Activated naive CD4-positive, alpha-beta T cell treated with anti-CD3 and anti-CD28 coated beads, Interleukin-2, amount 50 U/mL, for 24 hours (primary cell): ENCODE measurements around the gene ATP9B.
A peak's percentile ranks its signal among the peaks of the same experiment; 100 is the strongest.
"Not testable (repeated sequence)": the region's sequence is repeated elsewhere in the genome, so short reads cannot be mapped to it uniquely, and the experiment has no call there.

Source experiments
- H3K27ac Mint-ChIP-seq: one replicate; pipeline ENCODE4 v1.8.0; 2021; ENCODE audit warnings: mild to moderate bottlenecking, mixed read lengths
- H3K27me3 Mint-ChIP-seq: one replicate; pipeline ENCODE4 v1.8.0; 2021; ENCODE audit warnings: mixed read lengths
- H3K36me3 Mint-ChIP-seq: one replicate; pipeline ENCODE4 v1.8.0; 2021; ENCODE audit warnings: mixed read lengths
- H3K4me1 Mint-ChIP-seq: one replicate; pipeline ENCODE4 v1.8.0; 2021; ENCODE audit warnings: mixed read lengths
- H3K4me3 Mint-ChIP-seq: one replicate; pipeline ENCODE4 v1.8.0; 2021; ENCODE audit warnings: mild to moderate bottlenecking, mixed read lengths
- H3K9me3 Mint-ChIP-seq: one replicate; pipeline ENCODE4 v1.8.0; 2021; ENCODE audit warnings: mixed read lengths

ATP9B gene

GRCh38 chr18:79321625-79322405 lies 252.6 kb downstream of the ATP9B start:
- Mint-ChIP-seq H3K4me1 (peaks cover 18% of the 10 kb centered on the region), H3K36me3 (peaks cover 19% of the 10 kb centered on the region), H3K27ac (no peak overlapping the region), H3K9me3 (no peaks in the 10 kb centered on the region), H3K27me3 (no peaks in the 10 kb centered on the region), H3K4me3 (no peak overlapping the region)

GRCh38 chr18:79322441-79322840 lies 253.2 kb downstream of the ATP9B start:
- Mint-ChIP-seq H3K36me3 (peaks cover 21% of the 10 kb centered on the region), H3K27me3 (no peaks in the 10 kb centered on the region), H3K4me1 (peaks cover 14% of the 10 kb centered on the region), H3K9me3 (no peaks in the 10 kb centered on the region), H3K4me3 (no peak overlapping the region), H3K27ac (no peak overlapping the region)

GRCh38 chr18:79323471-79323870 lies 254.3 kb downstream of the ATP9B start:
- Mint-ChIP-seq H3K27ac (no peak overlapping the region), H3K4me1 (peaks cover 5% of the 10 kb centered on the region), H3K36me3 (peaks cover 21% of the 10 kb centered on the region), H3K9me3 (no peaks in the 10 kb centered on the region), H3K4me3 (no peak overlapping the region), H3K27me3 (no peaks in the 10 kb centered on the region)

GRCh38 chr18:79326413-79327198 lies 257.4 kb downstream of the ATP9B start:
- H3K27me3 Mint-ChIP-seq: no peaks in the 10 kb centered on the region
- peaks cover 21% of the 10 kb centered on the region for H3K36me3 Mint-ChIP-seq
- H3K27ac Mint-ChIP-seq: peak overlapping the region; percentile 67
- H3K4me3 Mint-ChIP-seq: peak overlapping the region; percentile 16
- H3K4me1 Mint-ChIP-seq: no peaks in the 10 kb centered on the region
- no peaks in the 10 kb centered on the region for H3K9me3 Mint-ChIP-seq

- Mint-ChIP-seq H3K36me3 (peaks cover 18% of the 10 kb centered on the region), H3K4me3 (peak overlapping the region; percentile 16), H3K9me3 (no peaks in the 10 kb centered on the region)
Observed at GRCh38 chr18:79327199-79327721, 258.1 kb downstream of the ATP9B start.

GRCh38 chr18:79327915-79328314 lies 258.7 kb downstream of the ATP9B start:
- H3K4me3 Mint-ChIP-seq, H3K27ac Mint-ChIP-seq, H3K4me1 Mint-ChIP-seq, H3K27me3 Mint-ChIP-seq, H3K9me3 Mint-ChIP-seq: not testable (repeated sequence)
- H3K36me3 Mint-ChIP-seq: peaks cover 18% of the 10 kb centered on the region

More at GRCh38 chr18:79327199-79327721, 258.1 kb downstream of the ATP9B start:
- H3K4me1 Mint-ChIP-seq: no peaks in the 10 kb centered on the region
- peak overlapping the region; percentile 67 for H3K27ac Mint-ChIP-seq
- no peaks in the 10 kb centered on the region for H3K27me3 Mint-ChIP-seq

- Mint-ChIP-seq H3K27ac (no peak overlapping the region), H3K36me3 (peaks cover 16% of the 10 kb centered on the region), H3K4me1 (no peaks in the 10 kb centered on the region), H3K27me3 (no peaks in the 10 kb centered on the region), H3K4me3 (no peak overlapping the region), H3K9me3 (no peaks in the 10 kb centered on the region)
Observed at GRCh38 chr18:79328887-79329286, 259.7 kb downstream of the ATP9B start.

GRCh38 chr18:79329786-79330185 lies 260.6 kb downstream of the ATP9B start:
- no peaks in the 10 kb centered on the region for H3K9me3 Mint-ChIP-seq
- no peak overlapping the region for H3K4me3 Mint-ChIP-seq
- peaks cover 12% of the 10 kb centered on the region for H3K36me3 Mint-ChIP-seq
- H3K4me1 Mint-ChIP-seq: no peaks in the 10 kb centered on the region
- no peaks in the 10 kb centered on the region for H3K27me3 Mint-ChIP-seq
- H3K27ac Mint-ChIP-seq: no peak overlapping the region

GRCh38 chr18:79332646-79333045 lies 263.5 kb downstream of the ATP9B start:
- Mint-ChIP-seq H3K9me3 (no peaks in the 10 kb centered on the region), H3K4me3 (no peak overlapping the region), H3K4me1 (no peaks in the 10 kb centered on the region), H3K27ac (no peak overlapping the region), H3K27me3 (no peaks in the 10 kb centered on the region), H3K36me3 (peaks cover 12% of the 10 kb centered on the region)

- no peak overlapping the region for H3K4me3 Mint-ChIP-seq
- no peak overlapping the region for H3K27ac Mint-ChIP-seq
- H3K27me3 Mint-ChIP-seq: no peaks in the 10 kb centered on the region
- H3K36me3 Mint-ChIP-seq: peaks cover 12% of the 10 kb centered on the region
- H3K9me3 Mint-ChIP-seq: no peaks in the 10 kb centered on the region
- H3K4me1 Mint-ChIP-seq: no peaks in the 10 kb centered on the region
Observed at GRCh38 chr18:79333046-79333445, 263.9 kb downstream of the ATP9B start.

- peaks cover 17% of the 10 kb centered on the region for H3K36me3 Mint-ChIP-seq
- H3K27ac Mint-ChIP-seq: no peak overlapping the region
Observed at GRCh38 chr18:79334496-79335233, 265.5 kb downstream of the ATP9B start.

GRCh38 chr18:79335833-79336360 lies 266.7 kb downstream of the ATP9B start:
- Mint-ChIP-seq H3K27me3 (no peaks in the 10 kb centered on the region), H3K36me3 (peaks cover 14% of the 10 kb centered on the region)

More at GRCh38 chr18:79334496-79335233, 265.5 kb downstream of the ATP9B start:
- Mint-ChIP-seq H3K9me3 (no peaks in the 10 kb centered on the region), H3K4me1 (no peaks in the 10 kb centered on the region), H3K27me3 (no peaks in the 10 kb centered on the region), H3K4me3 (no peak overlapping the region)

GRCh38 chr18:79336556-79337142 lies 267.5 kb downstream of the ATP9B start:
- Mint-ChIP-seq H3K27me3 (no peaks in the 10 kb centered on the region), H3K9me3 (no peaks in the 10 kb centered on the region), H3K36me3 (peaks cover 12% of the 10 kb centered on the region), H3K4me3 (no peak overlapping the region), H3K4me1 (no peaks in the 10 kb centered on the region), H3K27ac (no peak overlapping the region)

More at GRCh38 chr18:79335833-79336360, 266.7 kb downstream of the ATP9B start:
- Mint-ChIP-seq H3K4me1 (no peaks in the 10 kb centered on the region), H3K9me3 (no peaks in the 10 kb centered on the region), H3K4me3 (no peak overlapping the region), H3K27ac (no peak overlapping the region)

GRCh38 chr18:79337184-79337583 lies 268.0 kb downstream of the ATP9B start:
- H3K9me3 Mint-ChIP-seq: no peaks in the 10 kb centered on the region
- H3K4me1 Mint-ChIP-seq: no peaks in the 10 kb centered on the region
- H3K4me3 Mint-ChIP-seq: no peak overlapping the region
- H3K27ac Mint-ChIP-seq: no peak overlapping the region
- H3K27me3 Mint-ChIP-seq: no peaks in the 10 kb centered on the region
- H3K36me3 Mint-ChIP-seq: peaks cover 12% of the 10 kb centered on the region

GRCh38 chr18:79337620-79338019 lies 268.4 kb downstream of the ATP9B start:
- Mint-ChIP-seq H3K27me3 (no peaks in the 10 kb centered on the region), H3K4me3 (no peak overlapping the region), H3K9me3 (no peaks in the 10 kb centered on the region), H3K27ac (no peak overlapping the region), H3K36me3 (peaks cover 12% of the 10 kb centered on the region), H3K4me1 (no peaks in the 10 kb centered on the region)
